ENCODE results near the gene IL1RAP. TPM values are rescaled to one million over a fixed set of nuclear protein-coding genes. Genes with fewer than 3 reads are reported as not detected.

The IL1RAP gene
- total RNA-seq, 2 experiments from 2014 or later: 10.3 to 11.6 TPM

GRCh38 chr3:190597291-190597690 lies 83.4 kb downstream of the IL1RAP start:
- H3K36me3 Mint-ChIP-seq (ENCODE audit: low read depth): peaks cover 20% of the 10 kb centered on the region
- H3K9me3 Mint-ChIP-seq (ENCODE audit: insufficient read depth): peaks cover 4% of the 10 kb centered on the region
- DNase-seq: no peak
- no peak for ATAC-seq
- POLR2A ChIA-PET: no interaction called here
- no peak overlapping the region for H3K4me3 Mint-ChIP-seq
- H3K27ac Mint-ChIP-seq: no peak overlapping the region
- peaks cover 13% of the 10 kb centered on the region for H3K4me1 Mint-ChIP-seq (ENCODE audit: low read depth)
- CTCF ChIA-PET: no interaction called here
- H3K27me3 Mint-ChIP-seq (ENCODE audit: low read depth): no peaks in the 10 kb centered on the region

- ChIA-PET CTCF (no interaction called here), POLR2A (no interaction called here)
- H3K36me3 Mint-ChIP-seq (ENCODE audit: low read depth): peaks cover 44% of the 10 kb centered on the region
- DNase-seq (no peak), ATAC-seq (no peak)
- H3K4me1 Mint-ChIP-seq (ENCODE audit: low read depth): peaks cover 14% of the 10 kb centered on the region
- H3K4me3 Mint-ChIP-seq: no peak overlapping the region
- no peaks in the 10 kb centered on the region for H3K27me3 Mint-ChIP-seq (ENCODE audit: low read depth)
- H3K9me3 Mint-ChIP-seq (ENCODE audit: insufficient read depth): peaks cover 12% of the 10 kb centered on the region
- no peak overlapping the region for H3K27ac Mint-ChIP-seq
Observed at GRCh38 chr3:190601622-190602021, 87.7 kb downstream of the IL1RAP start.

GRCh38 chr3:190605385-190605784 lies 91.5 kb downstream of the IL1RAP start:
- no peak for DNase-seq
- Mint-ChIP-seq H3K27ac (peak overlapping the region; percentile 64), H3K27me3 (ENCODE audit: low read depth) (no peaks in the 10 kb centered on the region), H3K36me3 (ENCODE audit: low read depth) (peaks cover 48% of the 10 kb centered on the region), H3K9me3 (ENCODE audit: insufficient read depth) (peaks cover 12% of the 10 kb centered on the region), H3K4me3 (no peak overlapping the region), H3K4me1 (ENCODE audit: low read depth) (peaks cover 14% of the 10 kb centered on the region)
- CTCF ChIA-PET: interaction anchor here (0.5 to 1.5 kb wide), 2 partner anchors 19 to 95 kb away, joined by 3 read pairs; no protein-coding TSS in a partner anchor
- no peak for ATAC-seq
- POLR2A ChIA-PET: interaction anchor here (1.3 kb wide), 1 partner anchor 13 kb away, joined by 6 read pairs; no protein-coding TSS in a partner anchor

- ATAC-seq (no peak), DNase-seq (no peak)
- CTCF ChIA-PET: interaction anchor here (1.5 kb wide), 1 partner anchor 20 kb away, joined by 3 read pairs; no protein-coding TSS in a partner anchor
- peaks cover 14% of the 10 kb centered on the region for H3K4me1 Mint-ChIP-seq (ENCODE audit: low read depth)
- H3K27me3 Mint-ChIP-seq (ENCODE audit: low read depth): no peaks in the 10 kb centered on the region
- H3K36me3 Mint-ChIP-seq (ENCODE audit: low read depth): peaks cover 48% of the 10 kb centered on the region
- H3K27ac Mint-ChIP-seq: no peak overlapping the region
- H3K9me3 Mint-ChIP-seq (ENCODE audit: insufficient read depth): peaks cover 12% of the 10 kb centered on the region
- POLR2A ChIA-PET: interaction anchor here (1.3 kb wide), 1 partner anchor 12 kb away, joined by 6 read pairs; no protein-coding TSS in a partner anchor
- H3K4me3 Mint-ChIP-seq: no peak overlapping the region
Observed at GRCh38 chr3:190606596-190606995, 92.7 kb downstream of the IL1RAP start.

- H3K4me1 Mint-ChIP-seq (ENCODE audit: low read depth): peaks cover 14% of the 10 kb centered on the region
- CTCF ChIA-PET: no interaction called here
- peaks cover 12% of the 10 kb centered on the region for H3K9me3 Mint-ChIP-seq (ENCODE audit: insufficient read depth)
- H3K36me3 Mint-ChIP-seq (ENCODE audit: low read depth): peaks cover 48% of the 10 kb centered on the region
- ATAC-seq (no peak), DNase-seq (no peak)
- H3K27me3 Mint-ChIP-seq (ENCODE audit: low read depth): no peaks in the 10 kb centered on the region
- no peak overlapping the region for H3K27ac Mint-ChIP-seq
- H3K4me3 Mint-ChIP-seq: no peak overlapping the region
- POLR2A ChIA-PET: interaction anchor here (1.3 kb wide), 1 partner anchor 11 kb away, joined by 6 read pairs; no protein-coding TSS in a partner anchor
Observed at GRCh38 chr3:190607021-190607420, 93.1 kb downstream of the IL1RAP start.

- Mint-ChIP-seq H3K36me3 (ENCODE audit: low read depth) (peaks cover 55% of the 10 kb centered on the region), H3K4me3 (no peak overlapping the region), H3K27ac (no peak overlapping the region), H3K9me3 (ENCODE audit: insufficient read depth) (peaks cover 12% of the 10 kb centered on the region), H3K27me3 (ENCODE audit: low read depth) (no peaks in the 10 kb centered on the region), H3K4me1 (ENCODE audit: low read depth) (peaks cover 16% of the 10 kb centered on the region)
- ChIA-PET POLR2A (no interaction called here), CTCF (no interaction called here)
- no peak for DNase-seq
- no peak for ATAC-seq
Observed at GRCh38 chr3:190608850-190609589, 95.1 kb downstream of the IL1RAP start.

GRCh38 chr3:190614226-190615059 lies 100.6 kb downstream of the IL1RAP start:
- Mint-ChIP-seq H3K4me3 (no peak overlapping the region), H3K27ac (no peak overlapping the region), H3K27me3 (ENCODE audit: low read depth) (no peaks in the 10 kb centered on the region), H3K9me3 (ENCODE audit: insufficient read depth) (no peaks in the 10 kb centered on the region), H3K36me3 (ENCODE audit: low read depth) (peaks cover 43% of the 10 kb centered on the region), H3K4me1 (ENCODE audit: low read depth) (peaks cover 48% of the 10 kb centered on the region)
- ATAC-seq: no peak
- DNase-seq: no peak
- CTCF ChIA-PET: interaction anchor here (0.9 kb wide), 1 partner anchor 38 kb away, joined by 3 read pairs; no protein-coding TSS in a partner anchor
- POLR2A ChIA-PET: no interaction called here

GRCh38 chr3:190615060-190615384 lies 101.1 kb downstream of the IL1RAP start:
- Mint-ChIP-seq H3K9me3 (ENCODE audit: insufficient read depth) (no peaks in the 10 kb centered on the region), H3K27ac (no peak overlapping the region), H3K4me3 (no peak overlapping the region), H3K36me3 (ENCODE audit: low read depth) (peaks cover 38% of the 10 kb centered on the region), H3K27me3 (ENCODE audit: low read depth) (no peaks in the 10 kb centered on the region), H3K4me1 (ENCODE audit: low read depth) (peaks cover 53% of the 10 kb centered on the region)
- ATAC-seq (no peak), DNase-seq (no peak)
- CTCF ChIA-PET: interaction anchor here (1.0 kb wide), 1 partner anchor 100 kb away, joined by 4 read pairs; no protein-coding TSS in a partner anchor
- POLR2A ChIA-PET: no interaction called here

- Mint-ChIP-seq H3K4me1 (ENCODE audit: low read depth) (peaks cover 55% of the 10 kb centered on the region), H3K36me3 (ENCODE audit: low read depth) (peaks cover 39% of the 10 kb centered on the region), H3K27ac (no peak overlapping the region), H3K27me3 (ENCODE audit: low read depth) (no peaks in the 10 kb centered on the region), H3K4me3 (no peak overlapping the region), H3K9me3 (ENCODE audit: insufficient read depth) (no peaks in the 10 kb centered on the region)
- no peak for ATAC-seq
- ChIA-PET POLR2A (interaction anchor here (1.0 to 1.2 kb wide), 2 partner anchors 83 to 102 kb away, joined by 3 read pairs; partner anchors contain the start of gene IL1RAP), CTCF (interaction anchor here (1.0 kb wide), 1 partner anchor 100 kb away, joined by 4 read pairs; no protein-coding TSS in a partner anchor)
- DNase-seq: no peak
Observed at GRCh38 chr3:190615607-190616006, 101.7 kb downstream of the IL1RAP start.

GRCh38 chr3:190616637-190617036 lies 102.8 kb downstream of the IL1RAP start:
- ChIA-PET POLR2A (interaction anchor here (1.0 to 1.2 kb wide), 2 partner anchors 82 to 103 kb away, joined by 3 read pairs; partner anchors contain the start of gene IL1RAP), CTCF (no interaction called here)
- H3K9me3 Mint-ChIP-seq (ENCODE audit: insufficient read depth): no peaks in the 10 kb centered on the region
- DNase-seq (no peak), ATAC-seq (no peak)
- H3K36me3 Mint-ChIP-seq (ENCODE audit: low read depth): peaks cover 38% of the 10 kb centered on the region
- no peak overlapping the region for H3K4me3 Mint-ChIP-seq
- H3K27me3 Mint-ChIP-seq (ENCODE audit: low read depth): no peaks in the 10 kb centered on the region
- peak overlapping the region; percentile 82 for H3K27ac Mint-ChIP-seq
- H3K4me1 Mint-ChIP-seq (ENCODE audit: low read depth): peaks cover 55% of the 10 kb centered on the region

GRCh38 chr3:190617185-190617584 lies 103.3 kb downstream of the IL1RAP start:
- peak; percentile 50 for ATAC-seq
- H3K27ac Mint-ChIP-seq: peak overlapping the region; percentile 82
- no peak overlapping the region for H3K4me3 Mint-ChIP-seq
- ChIA-PET POLR2A (interaction anchor here (2.7 kb wide), 1 partner anchor 103 kb away, joined by 44 read pairs; the partner anchor contains the start of gene IL1RAP), CTCF (interaction anchor here (0.9 to 2.5 kb wide), 7 partner anchors 12 to 104 kb away, joined by 4 to 10 read pairs (median 6); no protein-coding TSS in a partner anchor)
- peaks cover 55% of the 10 kb centered on the region for H3K4me1 Mint-ChIP-seq (ENCODE audit: low read depth)
- no peaks in the 10 kb centered on the region for H3K9me3 Mint-ChIP-seq (ENCODE audit: insufficient read depth)
- no peaks in the 10 kb centered on the region for H3K27me3 Mint-ChIP-seq (ENCODE audit: low read depth)
- DNase-seq: peak; percentile 59
- H3K36me3 Mint-ChIP-seq (ENCODE audit: low read depth): peaks cover 38% of the 10 kb centered on the region

All from activated CD8-positive, alpha-beta T cell treated with anti-CD3 and anti-CD28 coated beads, Interleukin-2, amount 10 ng/mL, durations not matched to agents 7 days and 5 days (primary cell).